HepG2 (cell line): ENCODE data around the gene EHD1. TPM values are rescaled to one million over a fixed set of nuclear protein-coding genes. Genes with fewer than 3 reads are reported as not detected.

Source experiments
- ATF3 ChIP-seq: sonication (generic); formaldehyde crosslinking; IDR thresholded peaks from 2 replicates; pipeline ENCODE4 v1.4.0; 2020; ENCODE audit warnings: missing genetic modification reagents
- ATF4 ChIP-seq, 2 experiments: fragments of 450-650 bp in 1 of 2; sonication (generic) in 1 of 2; formaldehyde crosslinking; IDR thresholded peaks; 2 replicates each; pipeline versions ENCODE4 v1.5.0 to v1.8.0; 2020 to 2022; ENCODE audit warnings: mild to moderate bottlenecking in 1 of 2, missing genetic modification reagents in 1 of 2
- GABPA ChIP-seq, 2 experiments: IDR thresholded peaks; 2 replicates each; pipeline ENCODE4 v1.6.1; 2011 to 2016; ENCODE audit warnings: low read depth in 2 of 2, low read length in 1 of 2, missing biosample characterization in 1 of 2, missing genetic modification characterization in 1 of 2
- GLI4 ChIP-seq: sonication (generic); formaldehyde crosslinking; IDR thresholded peaks from 2 replicates; pipeline ENCODE4 v1.5.1; 2020; ENCODE audit warnings: missing genetic modification reagents, mild to moderate bottlenecking, moderate library complexity, borderline replicate concordance
- HNRNPLL ChIP-seq: fragments of 200-400 bp; formaldehyde crosslinking; IDR thresholded peaks from 2 replicates; pipeline ENCODE4 v1.6.1; 2017; ENCODE audit warnings: mild to moderate bottlenecking, low read depth, low read length; ENCODE audit not compliant: poor library complexity, severe bottlenecking
- HOMEZ ChIP-seq: IDR thresholded peaks from 2 replicates; pipeline ENCODE4 v1.6.1; 2016; ENCODE audit warnings: low read depth
- KIAA2018 ChIP-seq: sonication (generic); formaldehyde crosslinking; IDR thresholded peaks from 2 replicates; pipeline ENCODE4 v1.5.0; 2020; ENCODE audit warnings: mild to moderate bottlenecking, missing genetic modification reagents, borderline replicate concordance
- MED8 ChIP-seq: sonication (generic); formaldehyde crosslinking; IDR thresholded peaks from 2 replicates; pipeline ENCODE4 v1.8.1; 2023; ENCODE audit warnings: mild to moderate bottlenecking, missing genetic modification reagents; ENCODE audit not compliant: insufficient replicate concordance
- NR2F2 ChIP-seq: IDR thresholded peaks from 2 replicates; pipeline ENCODE4 v1.6.1; 2012; ENCODE audit warnings: low read depth, inconsistent platforms, borderline replicate concordance
- PPARG ChIP-seq: conservative IDR thresholded peaks from 2 replicates; pipeline ENCODE4 v1.6.1; 2016; ENCODE audit warnings: missing biosample characterization, missing genetic modification reagents
- RORA ChIP-seq: sonication (generic); formaldehyde crosslinking; IDR thresholded peaks from 2 replicates; pipeline ENCODE4 v1.5.0; 2020; ENCODE audit warnings: mild to moderate bottlenecking, missing genetic modification reagents, moderate library complexity
- TAF15 ChIP-seq: fragments of 200-400 bp; formaldehyde crosslinking; IDR thresholded peaks from one replicate; pipeline ENCODE4 v1.6.1; 2018; ENCODE audit warnings: mild to moderate bottlenecking, low read depth, low read length; ENCODE audit not compliant: poor library complexity, severe bottlenecking
- ZBTB38 ChIP-seq: sonication (generic); formaldehyde crosslinking; IDR thresholded peaks from 2 replicates; pipeline ENCODE4 v1.5.1; 2020; ENCODE audit warnings: mild to moderate bottlenecking, missing genetic modification reagents
- ZFP36 ChIP-seq: fragments of 150-350 bp; IDR thresholded peaks from 2 replicates; pipeline ENCODE4 v1.6.1; 2018; ENCODE audit warnings: borderline replicate concordance, low read length, low read depth; ENCODE audit not compliant: partially characterized antibody
- ZNF580 ChIP-seq: IDR thresholded peaks from 2 replicates; pipeline ENCODE4 v1.6.1; 2016; ENCODE audit warnings: low read depth, borderline replicate concordance
- polyA plus RNA-seq, 8 experiments: library from polyadenylated mRNA; depleted of rRNA in 3 of 8; stranded (reverse) in 7 of 8; unstranded in 1 of 8; fragments of >200 nt; fragmentation: Illumina TruSeq in 4 of 8; extraction: Trizol in 4 of 8; gene quantifications; 2 replicates each; pipeline versions ENCODE4 v1.2.1 to v1.2.3, GENCODE V29; 2011 to 2016; ENCODE audit warnings: low read depth in 4 of 8, missing spikeins in 1 of 8, mixed read lengths in 1 of 8; ENCODE audit not compliant: insufficient read depth in 1 of 8
- total RNA-seq, 5 experiments: library from RNA; depleted of rRNA; stranded (reverse); fragments of >200 nt; fragmentation: Illumina TruSeq; extraction: Trizol; gene quantifications; 2 replicates each; pipeline ENCODE4 v1.2.3, GENCODE V29; 2016; ENCODE audit warnings: low read depth in 1 of 5

EHD1 gene
- total and polyA plus RNA-seq, 2 of the 13 experiments (the other 11 are each of a cell fraction or from before 2014, with no cell fraction given) = 23.6 to 26.6 TPM

GRCh38 chr11:64916775-64917662 is 38.6 kb upstream of the EHD1 start, which contains the start of gene ATG2A (continued):
- no peak for TF ChIP-seq PPARG (CRISPR knock-in tag)
- TF ChIP-seq MED8 (CRISPR knock-in tag) = no peak
- peak; percentile 95 for TF ChIP-seq HNRNPLL
- no peak for TF ChIP-seq KIAA2018
- no peak; a peak in 1 of 4 replicates for TF ChIP-seq ATF4 (CRISPR knock-in tag; IDR thresholded peaks at IDR 0.05)
- TF ChIP-seq RORA (CRISPR knock-in tag) = no peak
- no peak; the same call in 1 of the 2 replicates for TF ChIP-seq HOMEZ (CRISPR knock-in tag)
- peak; percentile 59; the same call in 1 of the 2 replicates for TF ChIP-seq ZBTB38 (CRISPR knock-in tag)
- TF ChIP-seq ZNF580 (CRISPR knock-in tag) = peak; percentile 68; the same call in 1 of the 2 replicates
- no peak for TF ChIP-seq GABPA (IDR thresholded peaks at IDR 0.05; ENCODE audit: low read depth, low read length)
- TF ChIP-seq GABPA (CRISPR knock-in tag; IDR thresholded peaks at IDR 0.05; ENCODE audit: low read depth) = no peak; the same call in 1 of the 2 replicates
- TF ChIP-seq TAF15 = no peak
- TF ChIP-seq NR2F2 = 0 out of 2 replicates have a peak, but pooled peaks have one; percentile 56
- TF ChIP-seq ATF3 (CRISPR knock-in tag) = no peak; the same call in 1 of the 2 replicates
- no peak for TF ChIP-seq ZFP36
- no peak for TF ChIP-seq GLI4 (CRISPR knock-in tag)
